Stimulated activated CD4-positive, alpha-beta T cell treated with anti-CD3 and anti-CD28 coated beads, Interleukin-2, amount 100 ng/mL, for 24 hours (primary cell): ENCODE measurements around the gene SMYD5.

Experiments used
- DNase-seq, 2 donors: peaks; one replicate each; pipeline ENCODE4 v3.0.0-alpha.2; 2020

The SMYD5 gene

GRCh38 chr2:73243884-73244570, 30.0 kb downstream of the SMYD5 start:
- DNase-seq, result no peak

GRCh38 chr2:73244580-73244979, 30.5 kb downstream of the SMYD5 start:
- no peak for DNase-seq

GRCh38 chr2:73246850-73247249, 32.8 kb downstream of the SMYD5 start:
- no peak for DNase-seq

- DNase-seq, result no peak
Measured at GRCh38 chr2:73249636-73250035, 35.6 kb downstream of the SMYD5 start.

- no peak for DNase-seq
Measured at GRCh38 chr2:73250872-73251846, 37.1 kb downstream of the SMYD5 start.

- no peak for DNase-seq
Measured at GRCh38 chr2:73252238-73253027, 38.4 kb downstream of the SMYD5 start.

GRCh38 chr2:73253400-73253799, 39.4 kb downstream of the SMYD5 start:
- no peak for DNase-seq

GRCh38 chr2:73253901-73254300, 39.9 kb downstream of the SMYD5 start:
- no peak for DNase-seq

GRCh38 chr2:73254343-73255006, 40.4 kb downstream of the SMYD5 start:
- no peak for DNase-seq

GRCh38 chr2:73255007-73255644, 41.1 kb downstream of the SMYD5 start:
- no peak for DNase-seq

- no peak for DNase-seq
Measured at GRCh38 chr2:73255907-73256617, 42.0 kb downstream of the SMYD5 start.

GRCh38 chr2:73256618-73256922, 42.5 kb downstream of the SMYD5 start:
- no peak for DNase-seq

- DNase-seq, result no peak
Measured at GRCh38 chr2:73257021-73257420, 43.0 kb downstream of the SMYD5 start.

GRCh38 chr2:73257425-73258125, 43.5 kb downstream of the SMYD5 start:
- no peak for DNase-seq

GRCh38 chr2:73258186-73258912, 44.3 kb downstream of the SMYD5 start:
- DNase-seq, result no peak

- DNase-seq, result no peak
Measured at GRCh38 chr2:73258913-73259215, 44.8 kb downstream of the SMYD5 start.

- no peak for DNase-seq
Measured at GRCh38 chr2:73259276-73259675, 45.2 kb downstream of the SMYD5 start.

GRCh38 chr2:73259704-73260337, 45.8 kb downstream of the SMYD5 start:
- no peak for DNase-seq

GRCh38 chr2:73260338-73260984, 46.4 kb downstream of the SMYD5 start:
- no peak for DNase-seq
